Measurements from ENCODE around the gene HSPB7.
"Not testable (repeated sequence)": the region's sequence is repeated elsewhere in the genome, so short reads cannot be mapped to it uniquely, and the experiment has no call there.

The HSPB7 gene

DNA sequence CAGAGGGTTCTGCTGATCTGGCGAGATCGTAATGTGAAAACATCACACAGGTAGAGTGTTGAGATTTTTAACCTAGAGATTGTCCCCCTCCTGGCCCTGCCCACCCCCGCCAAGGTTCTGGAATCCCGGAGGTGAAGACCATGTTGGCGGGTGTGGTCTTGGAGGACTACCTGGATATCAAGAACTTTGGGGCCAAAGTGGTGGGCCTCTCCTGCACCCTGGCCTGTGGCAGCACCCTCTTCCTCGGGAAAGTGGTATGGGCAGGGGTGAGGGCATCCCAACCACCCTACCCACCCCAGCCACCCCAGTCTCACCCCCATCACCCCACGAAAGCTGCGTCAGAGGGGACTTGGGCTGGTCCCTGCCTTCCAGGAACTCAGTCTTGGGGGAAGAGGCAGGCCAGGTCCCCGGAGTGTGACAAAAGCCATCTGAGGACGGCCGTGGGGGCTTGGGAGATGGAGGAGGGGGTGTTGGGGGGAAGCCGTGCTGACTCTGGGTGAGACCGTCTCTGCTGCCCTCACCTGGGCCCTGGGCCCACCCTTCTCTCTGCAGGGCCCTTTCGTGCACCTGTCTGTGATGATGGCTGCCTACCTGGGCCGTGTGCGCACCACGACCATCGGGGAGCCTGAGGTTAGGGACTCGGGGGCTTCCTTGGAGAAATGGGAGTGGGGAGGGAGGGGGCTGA, 30.1 kb upstream of the HSPB7 start:
- ChIA-PET CTCF (interaction anchor here (0.6 to 0.9 kb wide), 3 partner anchors 8 to 370 kb away, joined by 3 to 5 read pairs (median 4); no protein-coding TSS in a partner anchor), POLR2A (ENCODE audit: low non-redundant PET) (no interaction called here)
- DNase-seq (ENCODE audit: low spot score), result no peak
- TF ChIP-seq, protein P1, sequence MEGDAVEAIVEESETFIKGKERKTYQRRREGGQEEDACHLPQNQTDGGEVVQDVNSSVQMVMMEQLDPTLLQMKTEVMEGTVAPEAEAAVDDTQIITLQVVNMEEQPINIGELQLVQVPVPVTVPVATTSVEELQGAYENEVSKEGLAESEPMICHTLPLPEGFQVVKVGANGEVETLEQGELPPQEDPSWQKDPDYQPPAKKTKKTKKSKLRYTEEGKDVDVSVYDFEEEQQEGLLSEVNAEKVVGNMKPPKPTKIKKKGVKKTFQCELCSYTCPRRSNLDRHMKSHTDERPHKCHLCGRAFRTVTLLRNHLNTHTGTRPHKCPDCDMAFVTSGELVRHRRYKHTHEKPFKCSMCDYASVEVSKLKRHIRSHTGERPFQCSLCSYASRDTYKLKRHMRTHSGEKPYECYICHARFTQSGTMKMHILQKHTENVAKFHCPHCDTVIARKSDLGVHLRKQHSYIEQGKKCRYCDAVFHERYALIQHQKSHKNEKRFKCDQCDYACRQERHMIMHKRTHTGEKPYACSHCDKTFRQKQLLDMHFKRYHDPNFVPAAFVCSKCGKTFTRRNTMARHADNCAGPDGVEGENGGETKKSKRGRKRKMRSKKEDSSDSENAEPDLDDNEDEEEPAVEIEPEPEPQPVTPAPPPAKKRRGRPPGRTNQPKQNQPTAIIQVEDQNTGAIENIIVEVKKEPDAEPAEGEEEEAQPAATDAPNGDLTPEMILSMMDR (conservative IDR thresholded peaks at IDR 0.05; ENCODE audit: low read depth), result no peak
- no peak overlapping the region for H3K27ac ChIP-seq

DNA sequence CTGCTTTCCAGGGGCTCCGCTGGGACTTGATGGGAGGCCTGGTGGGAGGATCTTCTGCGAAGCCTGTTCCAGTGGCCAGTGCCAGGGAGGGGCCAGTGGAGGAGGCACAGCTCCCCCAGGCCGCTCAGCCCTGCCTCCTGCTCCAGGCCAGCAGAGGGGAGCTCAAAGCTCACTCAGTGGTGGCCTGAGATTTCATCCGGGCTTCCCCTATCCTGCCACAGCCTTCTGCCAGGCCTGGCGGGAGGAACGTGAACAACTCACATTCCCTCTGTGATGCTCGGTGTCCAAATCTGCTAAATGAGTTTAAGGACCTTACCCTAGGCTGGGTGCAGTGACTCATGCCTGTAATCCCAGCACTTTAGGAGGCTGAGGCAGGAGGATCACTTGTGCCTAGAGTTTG, 29.0 kb upstream of the HSPB7 start:
- DNase-seq (ENCODE audit: low spot score), result no peak
- ChIA-PET CTCF (interaction anchor here (0.5 to 1.1 kb wide), 5 partner anchors 9 to 369 kb away, joined by 3 to 5 read pairs (median 4); partner anchors contain the start of gene FAM131C), POLR2A (ENCODE audit: low non-redundant PET) (no interaction called here)
- H3K27ac ChIP-seq, result no peak overlapping the region
- TF ChIP-seq, protein P1 (conservative IDR thresholded peaks at IDR 0.05; ENCODE audit: low read depth), result no peak

DNA sequence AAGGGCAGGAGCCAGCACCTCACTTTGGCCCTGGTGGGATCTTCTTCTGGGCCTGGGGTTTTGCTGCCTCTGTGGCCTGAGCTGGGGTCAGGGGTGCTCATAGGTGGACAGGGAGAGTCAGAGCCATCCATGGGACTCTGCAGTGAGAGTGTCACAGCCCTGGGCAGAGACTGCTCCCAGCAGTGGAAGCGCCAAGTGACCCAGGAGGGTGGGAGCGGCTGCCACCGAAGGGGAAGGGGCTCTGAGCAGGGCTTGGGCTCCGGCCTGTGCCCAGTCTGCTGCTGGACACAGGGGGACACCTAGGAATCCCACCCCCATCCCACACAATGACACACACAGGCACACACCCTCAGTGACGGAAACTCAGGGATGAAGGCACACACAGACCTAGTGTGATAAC, 26.1 kb upstream of the HSPB7 start:
- TF ChIP-seq, protein P1 (conservative IDR thresholded peaks at IDR 0.05; ENCODE audit: low read depth), result no peak
- H3K27ac ChIP-seq, result no peak overlapping the region
- DNase-seq (ENCODE audit: low spot score), result no peak
- CTCF ChIA-PET, result interaction anchor here (0.6 kb wide), 1 partner anchor 338 kb away, joined by 5 read pairs; no protein-coding TSS in a partner anchor
- POLR2A ChIA-PET (ENCODE audit: low non-redundant PET), result no interaction called here

DNA sequence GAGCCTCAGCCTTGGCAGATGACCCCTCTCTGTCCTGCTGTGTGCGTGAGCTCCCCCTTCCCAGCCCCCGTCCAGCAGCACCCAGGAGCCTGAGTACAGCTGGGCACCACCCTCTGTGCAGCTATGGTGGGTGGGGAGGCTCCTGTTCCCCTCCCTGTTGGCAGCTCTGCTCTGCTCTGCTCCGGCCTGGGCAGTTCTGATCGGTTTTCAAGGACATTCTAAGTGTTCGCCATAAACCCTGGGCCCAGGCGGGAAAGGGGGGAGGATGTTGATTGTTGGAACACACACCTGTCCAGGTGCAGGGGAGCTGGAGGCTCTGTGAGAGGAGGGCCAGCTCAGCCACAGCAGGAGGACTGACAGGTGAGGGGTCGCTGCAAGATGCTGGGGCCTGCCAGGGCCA, 25.7 kb upstream of the HSPB7 start, which contains the start of gene CLCNKB:
CLCNKB (plus strand) TSS at position 262 of the 400 bp plus-strand sequence. CDS start 711 bp downstream, outside the sequence.
- TF ChIP-seq, protein P1 (conservative IDR thresholded peaks at IDR 0.05; ENCODE audit: low read depth), result no peak

DNA sequence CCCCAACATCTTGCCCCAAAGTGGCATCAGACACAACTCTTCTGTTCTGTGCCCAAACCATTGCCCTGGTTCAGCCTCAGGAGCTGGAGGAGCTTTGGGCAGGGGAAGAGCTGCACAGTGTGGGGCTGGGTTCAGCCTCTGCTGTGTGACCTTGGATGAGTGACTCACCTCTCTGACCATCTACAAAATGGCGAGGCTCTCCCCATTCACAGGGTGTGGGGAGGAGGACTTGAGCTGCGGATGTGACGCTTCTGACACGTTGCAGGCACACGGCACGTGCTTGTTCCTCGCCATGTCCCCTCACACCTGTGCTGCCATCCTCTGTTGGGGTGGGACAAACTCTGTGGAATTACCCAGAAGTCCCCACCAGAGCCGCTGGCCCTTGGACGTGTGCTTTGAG, 24.8 kb upstream of the HSPB7 start:
- CTCF ChIA-PET; DNase-seq (ENCODE audit: low spot score); H3K27ac ChIP-seq; POLR2A ChIA-PET (ENCODE audit: low non-redundant PET): not testable (repeated sequence)

More for the DNA sequence above, 25.7 kb upstream of the HSPB7 start, which contains the start of gene CLCNKB:
- POLR2A ChIA-PET (ENCODE audit: low non-redundant PET), result no interaction called here
- DNase-seq (ENCODE audit: low spot score), result no peak
- no peak within 1 kb of the TSS for H3K27ac ChIP-seq
- CTCF ChIA-PET, result no interaction called here

DNA sequence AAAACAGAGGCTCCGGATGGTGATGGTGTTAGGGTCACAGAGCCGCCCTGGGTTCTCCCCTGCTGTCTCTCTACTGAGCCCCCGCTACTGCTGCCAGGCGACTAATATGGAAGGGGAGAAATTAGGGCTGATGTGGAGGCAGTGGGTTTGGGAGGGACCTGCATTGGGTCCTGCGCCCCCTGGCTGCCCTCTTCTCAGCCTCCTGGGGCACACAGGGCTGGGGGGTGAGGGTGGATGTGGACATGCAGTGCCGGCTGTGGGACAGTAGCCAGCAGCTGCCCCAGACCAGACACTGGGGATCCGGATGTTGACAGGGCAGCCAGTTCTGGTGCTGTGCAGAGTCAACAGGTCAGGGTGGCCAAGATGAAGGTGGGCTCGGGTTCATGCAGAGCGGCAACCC, 24.3 kb upstream of the HSPB7 start:
- POLR2A ChIA-PET (ENCODE audit: low non-redundant PET), result no interaction called here
- H3K27ac ChIP-seq, result no peak overlapping the region
- TF ChIP-seq, protein P1 (conservative IDR thresholded peaks at IDR 0.05; ENCODE audit: low read depth), result no peak
- CTCF ChIA-PET, result no interaction called here
- no peak for DNase-seq (ENCODE audit: low spot score)

DNA sequence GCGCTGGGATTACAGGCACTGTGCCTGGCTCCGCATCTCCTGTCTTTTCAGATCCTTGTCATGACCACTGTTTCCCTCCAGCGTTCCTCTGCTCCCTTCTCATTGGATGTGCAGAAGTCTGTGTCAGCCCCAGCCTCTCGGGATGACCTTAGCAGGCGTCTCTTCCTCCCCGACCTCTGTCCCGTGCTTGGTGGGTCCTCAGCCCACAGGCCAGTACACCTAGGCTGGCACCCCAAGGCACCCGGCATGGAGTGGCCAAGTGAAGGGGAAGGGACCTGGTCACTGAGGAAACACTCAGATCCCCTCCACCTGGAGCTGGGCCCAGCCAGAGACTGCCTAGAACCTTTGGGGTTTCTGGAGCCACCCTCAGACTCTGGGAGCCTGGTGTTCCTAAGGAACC, 23.4 kb upstream of the HSPB7 start:
- POLR2A ChIA-PET (ENCODE audit: low non-redundant PET), result interaction anchor here (0.6 kb wide), 1 partner anchor 308 kb away, joined by 4 read pairs; no protein-coding TSS in a partner anchor

DNA sequence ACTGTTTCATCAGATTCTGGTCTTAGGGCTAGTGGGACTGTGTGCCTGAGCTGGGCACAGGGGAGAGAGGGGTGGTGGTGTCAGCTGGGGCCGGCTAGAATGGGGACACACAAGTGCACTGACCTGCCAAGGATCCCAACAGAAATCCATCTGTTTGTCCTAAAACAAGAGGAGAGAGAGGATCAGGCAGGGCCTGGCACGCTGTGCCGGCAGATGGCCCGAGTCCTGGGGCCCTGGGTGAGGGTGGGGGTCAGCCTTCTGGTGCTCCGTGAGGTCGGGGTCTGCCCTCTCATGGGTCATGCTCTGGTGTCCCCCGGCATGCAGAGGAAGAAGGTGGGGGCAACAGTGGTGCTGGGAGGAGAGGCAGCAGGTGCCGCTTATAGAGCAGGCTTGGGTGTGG, 22.0 kb upstream of the HSPB7 start:
- H3K27ac ChIP-seq; CTCF ChIA-PET; DNase-seq (ENCODE audit: low spot score); POLR2A ChIA-PET (ENCODE audit: low non-redundant PET): not testable (repeated sequence)

More for the DNA sequence above, 23.4 kb upstream of the HSPB7 start:
- TF ChIP-seq, protein P1 (conservative IDR thresholded peaks at IDR 0.05; ENCODE audit: low read depth), result no peak
- DNase-seq (ENCODE audit: low spot score), result no peak
- CTCF ChIA-PET, result no interaction called here
- no peak overlapping the region for H3K27ac ChIP-seq

All from RWPE1 (cell line).